SK-N-SH (cell line): ENCODE measurements around the gene PTPRK. TPM values are rescaled to one million over a fixed set of nuclear protein-coding genes. Genes with fewer than 3 reads are reported as not detected.

Experiments
- CTCF ChIA-PET: fragments of 300-600, 350-600 bp; formaldehyde crosslinking; extraction: SDS; loops from one replicate; lab custom pipeline; 2021; lab: Yijun Ruan, JAX
- POLR2A ChIA-PET: fragments of 350-600 bp; sonication (Branson Sonifier 250); formaldehyde crosslinking; extraction: SDS; loops from one replicate; lab custom pipeline; 2020; ENCODE audit warnings: antibody characterized with exemption, inconsistent platforms; lab: Yijun Ruan, JAX
- DNase-seq: peaks from one replicate; pipeline ENCODE4 v3.0.0; 2012
- H2AFZ ChIP-seq: fragments of 200-600 bp; sonication (generic); 2 replicates; pipeline ENCODE4 v1.8.1; 2016; ENCODE audit warnings: antibody characterized with exemption, mild to moderate bottlenecking, low read depth
- H3F3A ChIP-seq: fragments of 200-600 bp; sonication (generic); replicated peaks from 2 replicates; pipeline ENCODE3; 2016; ENCODE audit warnings: antibody characterized with exemption, mild to moderate bottlenecking; ENCODE audit not compliant: insufficient read depth
- H3K27ac ChIP-seq, 2 experiments: fragments of 200-500 bp in 1 of 2; fragments of 200-600 bp in 1 of 2; sonication (Bioruptor generic) in 1 of 2; sonication (generic), shearing (Covaris generic) in 1 of 2; 2 replicates each; pipeline versions ENCODE4 v1.5.1 to v1.6.1; 2014 to 2016; ENCODE audit warnings: low read depth in 2 of 2, inconsistent platforms in 1 of 2, low read length in 1 of 2, mild to moderate bottlenecking in 1 of 2, mixed read lengths in 1 of 2
- H3K27me3 ChIP-seq: fragments of 200-600 bp; sonication (generic), shearing (Covaris generic); 2 replicates; pipeline ENCODE4 v1.6.1; 2016; ENCODE audit warnings: mixed run types; ENCODE audit not compliant: insufficient read depth
- H3K36me3 ChIP-seq, 2 experiments: fragments of 200-500 bp in 1 of 2; fragments of 200-600 bp in 1 of 2; sonication (Bioruptor generic) in 1 of 2; sonication (generic) in 1 of 2; replicated peaks in 1 of 2; 2 replicates each; pipeline versions ENCODE3 to v1.5.1; 2014 to 2016; ENCODE audit warnings: low read length in 1 of 2, mild to moderate bottlenecking in 1 of 2; ENCODE audit not compliant: insufficient read depth in 2 of 2, control insufficient read depth in 1 of 2
- H3K4me1 ChIP-seq, 2 experiments: fragments of 200-500 bp in 1 of 2; fragments of 200-600 bp in 1 of 2; sonication (Bioruptor generic) in 1 of 2; sonication (generic), shearing (Covaris generic) in 1 of 2; 2 replicates each; pipeline versions ENCODE4 v1.5.1 to v1.6.1; 2014 to 2016; ENCODE audit warnings: low read depth in 1 of 2, low read length in 1 of 2, mixed run types in 1 of 2; ENCODE audit not compliant: insufficient read depth in 2 of 2, control insufficient read depth in 1 of 2
- H3K4me2 ChIP-seq: fragments of 200-600 bp; sonication (generic), shearing (Covaris generic); 2 replicates; pipeline ENCODE4 v1.6.1; 2017; ENCODE audit warnings: mixed run types
- H3K4me3 ChIP-seq, 2 experiments: fragments of 200-500 bp in 1 of 2; fragments of 200-600 bp in 1 of 2; sonication (Bioruptor generic) in 1 of 2; sonication (generic), shearing (Covaris generic) in 1 of 2; 2 replicates each; pipeline versions ENCODE4 v1.5.1 to v1.8.1; 2014 to 2016; ENCODE audit warnings: low read depth in 2 of 2, inconsistent platforms in 1 of 2, low read length in 1 of 2, mild to moderate bottlenecking in 1 of 2, mixed read lengths in 1 of 2, moderate library complexity in 1 of 2
- H3K79me2 ChIP-seq: fragments of 200-600 bp; sonication (generic); 2 replicates; pipeline ENCODE4 v1.8.1; 2017; ENCODE audit warnings: mild to moderate bottlenecking; ENCODE audit not compliant: insufficient read depth
- H3K9ac ChIP-seq: fragments of 200-600 bp; sonication (generic); 2 replicates; pipeline ENCODE4 v1.6.1; 2017; ENCODE audit warnings: mixed run types
- H3K9me2 ChIP-seq: fragments of 200-600 bp; sonication (generic); 2 replicates; pipeline ENCODE4 v1.6.1; 2017; ENCODE audit warnings: mixed run types
- H3K9me3 ChIP-seq: fragments of 200-600 bp; sonication (generic); 2 replicates; pipeline ENCODE4 v1.6.1; 2017; ENCODE audit warnings: mixed run types, mild to moderate bottlenecking, moderate library complexity
- H4K20me1 ChIP-seq: fragments of 200-600 bp; sonication (generic); 2 replicates; pipeline ENCODE4 v1.6.1; 2017; ENCODE audit warnings: mild to moderate bottlenecking, mixed run types; ENCODE audit not compliant: insufficient read depth
- CTCF ChIP-seq: fragments of 200-600 bp; sonication (generic); IDR thresholded peaks from 2 replicates; pipeline ENCODE4 v1.6.1; 2017; ENCODE audit warnings: antibody characterized with exemption, mild to moderate bottlenecking, moderate library complexity
- ELF1 ChIP-seq: IDR thresholded peaks from 2 replicates; pipeline ENCODE4 v1.4.0; 2012
- FOXM1 ChIP-seq: IDR thresholded peaks from 2 replicates; pipeline ENCODE4 v1.4.0; 2012; ENCODE audit warnings: low read depth, mild to moderate bottlenecking
- GATA2 ChIP-seq: sonication (generic); formaldehyde crosslinking; IDR thresholded peaks from 2 replicates; pipeline ENCODE4 v1.5.0; 2020; ENCODE audit warnings: mild to moderate bottlenecking, missing genetic modification reagents
- IRF3 ChIP-seq: fragments of 150-350 bp; IDR thresholded peaks from 2 replicates; pipeline ENCODE4 v1.6.1; 2016; ENCODE audit warnings: mild to moderate bottlenecking, low read depth, low read length
- NFIC ChIP-seq: IDR thresholded peaks from 2 replicates; pipeline ENCODE4 v1.4.0; 2012; ENCODE audit warnings: borderline replicate concordance
- NRF1 ChIP-seq: IDR thresholded peaks from 2 replicates; pipeline ENCODE4 v1.6.1; 2012; ENCODE audit warnings: low read depth, mild to moderate bottlenecking, low read length
- RCOR1 ChIP-seq: fragments of 150-350 bp; IDR thresholded peaks from 2 replicates; pipeline ENCODE4 v1.6.1; 2017; ENCODE audit warnings: antibody characterized with exemption, low read length
- RFX5 ChIP-seq: IDR thresholded peaks from 2 replicates; pipeline ENCODE4 v1.6.1; 2012; ENCODE audit warnings: mild to moderate bottlenecking, improper control_type of control experiment, low read length
- TAF1 ChIP-seq: IDR thresholded peaks from 2 replicates; pipeline ENCODE4 v1.6.1; 2012; ENCODE audit warnings: low read depth, mild to moderate bottlenecking, low read length, moderate library complexity, borderline replicate concordance
- TCF12 ChIP-seq: IDR thresholded peaks from 2 replicates; pipeline ENCODE4 v1.4.0; 2012
- YY1 ChIP-seq: IDR thresholded peaks from 2 replicates; pipeline ENCODE4 v1.4.0; 2012; ENCODE audit warnings: low read depth, mild to moderate bottlenecking
- ZBTB33 ChIP-seq: IDR thresholded peaks from 2 replicates; pipeline ENCODE4 v1.4.0; 2012; ENCODE audit warnings: low read depth, borderline replicate concordance
- WGBS: methylation state at CpG from one replicate; pipeline ENCODE4 v1.1.6; 2017; ENCODE audit warnings: low lambda C conversion rate; 5-methylcytosine and 5-hydroxymethylcytosine counted together
- polyA plus RNA-seq, 3 experiments: library from polyadenylated mRNA; depleted of rRNA; stranded (reverse); fragments of >200 nt; gene quantifications; 2 replicates each; pipeline ENCODE4 v1.2.3, GENCODE V29; 2012

The PTPRK gene
- polyA plus RNA-seq, 1 of the 3 experiments (the other 2 are of a cell fraction) = 9.5 TPM

- Histone ChIP-seq H3F3A (no peaks in the 10 kb centered on the region), H3K4me3 (no peak overlapping the region), H4K20me1 (no peaks in the 10 kb centered on the region), H3K9me2 (no peaks in the 10 kb centered on the region), H3K4me2 (no peak overlapping the region), H3K9ac (no peak overlapping the region), H3K36me3 (no peaks in the 10 kb centered on the region), H3K79me2 (no peaks in the 10 kb centered on the region), H3K9me3 (no peaks in the 10 kb centered on the region), H3K4me1 (peaks cover 0 to 7% of the 10 kb centered on the region in 2 experiments; a peak in 1 of 4 replicates), H3K27ac (no peak overlapping the region), H2AFZ (no peak overlapping the region), H3K27me3 (no peaks in the 10 kb centered on the region)
- TF ChIP-seq YY1 (no peak), FOXM1 (no peak), ZBTB33 (no peak), CTCF (no peak), TCF12 (no peak)
- ChIA-PET POLR2A (no interaction called here), CTCF (no interaction called here)
- DNase-seq = no peak
- WGBS = 78% methylated on average over 2 of the region's 2 CpGs
These were observed 583.3 kb downstream of the PTPRK start for GRCh38 chr6:127937102-127937501.

- WGBS = 96% methylated on average over 1 of the region's 1 CpG
- no peak overlapping the region for H3K27ac ChIP-seq
- no peak overlapping the region for H3K9ac ChIP-seq
- H3K79me2 ChIP-seq = no peaks in the 10 kb centered on the region
- no peaks in the 10 kb centered on the region for H4K20me1 ChIP-seq
- CTCF ChIA-PET = no interaction called here
- POLR2A ChIA-PET = no interaction called here
- H3F3A ChIP-seq = no peaks in the 10 kb centered on the region
- DNase-seq = no peak
- H3K27me3 ChIP-seq = no peaks in the 10 kb centered on the region
- peaks cover 0 to 7% of the 10 kb centered on the region in 2 experiments; a peak in 1 of 4 replicates for H3K4me1 ChIP-seq
- no peak overlapping the region for H3K4me3 ChIP-seq
- no peak overlapping the region for H3K4me2 ChIP-seq
- TF ChIP-seq ZBTB33 (no peak), NFIC (no peak), GATA2 (CRISPR knock-in tag) (no peak), RFX5 (no peak), NRF1 (no peak), YY1 (no peak), RCOR1 (no peak), CTCF (no peak), ELF1 (no peak), TAF1 (no peak), IRF3 (no peak)
- no peaks in the 10 kb centered on the region for H3K9me3 ChIP-seq
- H2AFZ ChIP-seq = no peak overlapping the region
- no peaks in the 10 kb centered on the region for H3K9me2 ChIP-seq
- H3K36me3 ChIP-seq = no peaks in the 10 kb centered on the region
These were observed 585.4 kb downstream of the PTPRK start for GRCh38 chr6:127934956-127935355.
